Fibroblast of skin of right biceps (primary cell): ENCODE data around the gene SCG5.
A peak's percentile ranks its signal among the peaks of the same experiment; 100 is the strongest.

Source experiments
- DNase-seq: peaks from one replicate; pipeline ENCODE4 v3.0.0-alpha.2; 2013

SCG5 gene

DNA sequence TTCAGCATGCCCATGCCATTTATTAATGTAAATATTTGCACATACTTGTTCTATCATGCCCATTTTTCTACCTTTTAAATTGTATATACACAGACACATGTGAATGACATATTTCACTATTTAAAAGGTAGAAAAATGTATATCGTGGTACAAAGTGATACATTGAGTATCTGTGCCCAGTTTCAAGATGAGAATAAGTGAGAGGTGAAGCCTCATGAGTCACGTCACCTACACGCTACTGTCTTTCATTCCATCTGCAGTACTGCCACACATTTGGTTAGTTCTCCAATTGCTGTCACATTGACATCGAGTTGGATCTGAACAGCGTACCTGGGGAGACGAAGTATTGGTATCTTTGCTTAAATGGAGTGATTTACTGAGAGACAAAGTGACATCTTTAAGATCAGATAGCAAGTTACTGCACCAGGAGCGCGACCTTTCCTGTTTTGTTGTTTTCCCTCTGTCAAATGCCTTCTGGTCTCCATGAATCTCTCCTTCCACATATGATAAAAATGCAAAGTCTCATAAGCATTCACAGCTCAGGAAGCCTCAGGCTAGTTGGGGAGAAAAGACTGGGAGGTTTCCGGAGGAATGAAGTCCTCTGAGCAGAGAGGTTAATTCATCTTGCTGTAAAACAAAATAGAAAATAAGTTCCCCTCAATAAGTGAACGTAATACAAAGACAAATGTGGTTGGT is 88.3 kb downstream of the SCG5 start:
- DNase-seq: no peak

- peak; percentile 74 for DNase-seq
These were observed 89.5 kb downstream of the SCG5 start for GRCh38 chr15:32730677-32731654.

DNA sequence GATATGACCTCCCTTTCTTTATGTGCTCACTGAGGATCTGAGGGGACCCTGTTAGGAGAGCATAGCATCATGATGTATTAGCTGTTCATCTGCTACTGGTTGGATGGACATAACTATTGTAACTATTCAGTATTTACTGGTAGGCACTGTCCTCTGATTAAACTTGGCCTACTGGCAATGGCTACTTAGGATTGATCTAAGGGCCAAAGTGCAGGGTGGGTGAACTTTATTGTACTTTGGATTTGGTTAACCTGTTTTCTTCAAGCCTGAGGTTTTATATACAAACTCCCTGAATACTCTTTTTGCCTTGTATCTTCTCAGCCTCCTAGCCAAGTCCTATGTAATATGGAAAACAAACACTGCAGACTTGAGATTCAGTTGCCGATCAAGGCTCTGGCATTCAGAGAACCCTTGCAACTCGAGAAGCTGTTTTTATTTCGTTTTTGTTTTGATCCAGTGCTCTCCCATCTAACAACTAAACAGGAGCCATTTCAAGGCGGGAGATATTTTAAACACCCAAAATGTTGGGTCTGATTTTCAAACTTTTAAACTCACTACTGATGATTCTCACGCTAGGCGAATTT is 91.2 kb downstream of the SCG5 start:
- DNase-seq: no peak

DNA sequence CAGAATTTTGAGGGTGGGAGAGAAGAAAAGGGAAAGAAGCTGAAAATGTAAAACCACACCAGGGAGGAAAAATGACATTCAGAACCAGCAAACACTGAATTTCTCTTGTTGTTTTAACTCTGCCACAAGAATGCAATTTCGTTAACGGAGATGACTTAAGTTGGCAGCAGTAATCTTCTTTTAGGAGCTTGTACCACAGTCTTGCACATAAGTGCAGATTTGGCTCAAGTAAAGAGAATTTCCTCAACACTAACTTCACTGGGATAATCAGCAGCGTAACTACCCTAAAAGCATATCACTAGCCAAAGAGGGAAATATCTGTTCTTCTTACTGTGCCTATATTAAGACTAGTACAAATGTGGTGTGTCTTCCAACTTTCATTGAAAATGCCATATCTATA is 91.8 kb downstream of the SCG5 start:
- DNase-seq: peak; percentile 48

DNA sequence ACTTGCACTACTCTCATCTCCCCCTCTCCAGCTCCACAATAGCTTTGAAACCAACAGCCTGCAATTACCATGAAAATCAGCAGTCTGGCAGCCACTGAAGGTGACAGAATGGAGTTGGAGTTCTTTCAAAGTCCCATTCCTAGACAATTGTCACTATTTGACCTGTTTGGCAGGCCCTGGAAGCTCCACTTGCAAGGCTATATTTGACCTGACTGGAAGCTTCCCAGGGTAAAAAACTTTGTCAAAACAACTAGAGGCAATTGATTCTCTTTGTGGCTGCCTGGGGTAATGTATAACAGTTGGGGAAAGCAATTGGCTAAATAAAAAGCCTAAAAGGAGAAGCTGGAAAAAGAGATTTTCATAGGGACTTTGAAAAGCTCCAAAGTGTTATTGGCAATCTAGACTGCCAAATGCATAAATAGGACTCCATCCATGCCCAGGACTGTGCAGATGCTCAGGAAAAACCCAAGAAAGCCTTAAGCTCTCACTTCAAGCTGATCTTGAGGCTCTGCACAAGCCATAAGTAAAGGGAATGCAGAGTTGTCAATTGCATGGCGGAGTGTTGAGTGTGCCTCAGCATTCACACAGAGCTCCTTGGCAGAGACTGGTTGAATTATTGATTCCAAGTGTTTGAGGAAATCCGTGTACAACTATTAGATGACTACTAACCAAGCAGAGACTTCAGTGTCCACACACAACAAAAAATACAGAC is 94.6 kb downstream of the SCG5 start:
- DNase-seq: peak; percentile 63

- DNase-seq: peak; percentile 70
These were observed 95.2 kb downstream of the SCG5 start for GRCh38 chr15:32736701-32737061.

- DNase-seq: peak; percentile 76
These were observed 95.8 kb downstream of the SCG5 start for GRCh38 chr15:32737304-32737703.

DNA sequence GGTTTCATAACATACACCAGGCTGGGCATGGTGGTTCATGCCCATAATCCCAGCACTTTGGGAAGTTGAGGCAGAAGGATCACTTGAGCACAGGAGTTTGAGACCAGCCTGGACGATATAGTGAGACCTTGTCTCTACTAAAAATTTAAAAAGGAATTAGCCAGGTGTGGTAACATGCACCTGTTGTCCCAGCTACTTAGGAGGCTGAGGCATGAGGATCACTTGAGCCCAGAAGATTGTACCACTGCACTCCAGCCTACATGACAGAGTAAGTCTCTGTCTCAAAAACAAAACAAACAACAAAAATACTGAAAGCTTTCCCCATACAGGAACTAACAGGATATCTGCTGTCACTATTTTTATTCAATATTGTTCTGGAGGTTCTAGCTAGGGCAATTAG is 97.2 kb downstream of the SCG5 start:
- peak; percentile 67 for DNase-seq

DNA sequence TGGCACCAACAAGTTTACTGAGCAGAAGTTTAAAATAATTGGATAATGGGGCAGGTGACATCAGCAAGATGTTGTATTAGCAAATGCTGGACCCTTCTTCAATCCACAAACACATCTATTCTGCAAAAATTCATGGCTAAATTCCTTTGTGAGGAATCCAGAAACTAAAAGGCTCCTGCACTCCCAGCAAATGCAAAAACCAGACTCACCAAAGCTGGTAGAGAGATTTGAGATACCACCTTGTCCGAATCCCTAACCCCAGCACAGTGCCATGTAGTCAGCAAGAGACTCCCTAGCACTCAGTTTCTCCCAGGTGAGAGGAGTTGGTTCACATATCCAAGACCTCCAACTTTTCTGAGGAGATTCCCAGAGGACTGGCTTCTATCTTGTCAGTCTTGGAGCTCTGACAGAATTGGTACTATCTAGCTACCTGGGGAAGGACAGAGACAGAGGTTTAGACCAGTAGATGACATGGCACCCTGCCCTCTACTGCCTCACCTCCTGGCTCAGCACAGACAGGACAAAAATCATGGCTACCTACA is 98.1 kb downstream of the SCG5 start:
- peak; percentile 64 for DNase-seq

GRCh38 chr15:32743411-32744140 is 102.1 kb downstream of the SCG5 start:
- peak; percentile 79 for DNase-seq

GRCh38 chr15:32746116-32746857 is 104.8 kb downstream of the SCG5 start:
- no peak for DNase-seq
